ENCODE data around the gene NFE2L2. TPM values are rescaled to one million over a fixed set of nuclear protein-coding genes. Genes with fewer than 3 reads are reported as not detected.

NFE2L2 gene
- polyA plus RNA-seq, 1 of the 3 experiments (the other 2 are of a cell fraction): 40.9 TPM

DNA sequence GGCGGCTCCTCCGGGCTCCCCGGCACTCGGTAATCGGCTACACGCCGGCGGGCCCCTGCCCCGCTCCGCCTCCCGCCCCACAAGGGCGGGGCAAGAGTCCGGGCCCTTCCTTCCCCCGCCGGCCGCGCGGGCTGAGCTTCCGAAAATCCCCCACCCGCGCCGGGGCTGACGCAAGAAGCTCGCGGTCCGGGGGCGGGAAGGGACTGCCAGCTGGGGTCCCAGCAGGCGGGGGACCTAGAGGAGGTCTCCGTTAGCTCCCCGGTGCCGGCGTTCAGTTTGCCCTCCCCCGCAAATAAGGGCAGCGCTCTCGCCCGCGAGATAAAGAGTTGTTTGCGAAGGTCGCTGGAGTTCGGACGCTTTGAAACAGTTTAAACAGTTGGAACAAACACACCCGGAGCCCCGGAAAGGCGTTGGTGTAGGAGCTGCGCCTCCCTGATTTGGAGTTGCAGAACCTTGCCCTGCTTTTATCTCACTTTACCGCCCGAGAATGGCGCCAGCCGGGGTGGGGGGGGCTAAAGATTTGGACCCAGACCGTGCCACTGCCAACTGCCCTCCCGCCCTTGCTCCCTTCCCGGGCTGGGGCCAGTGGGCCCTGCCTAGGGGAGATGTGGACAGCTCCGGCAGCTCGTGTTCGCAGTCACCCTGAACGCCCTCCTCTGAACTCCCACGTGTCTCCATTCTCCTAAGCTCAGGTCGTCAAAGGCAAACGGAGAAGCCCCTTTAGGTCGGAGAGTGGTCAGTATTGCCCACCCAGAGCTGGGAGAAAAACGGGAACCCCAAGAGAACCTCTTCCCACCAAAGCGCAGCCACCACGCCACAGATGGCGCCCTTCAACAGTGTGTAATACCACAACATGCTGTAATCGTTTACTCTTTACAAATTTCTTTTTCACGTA, at the start of gene NFE2L2 (continued):
- TF ChIP-seq, protein P1, sequence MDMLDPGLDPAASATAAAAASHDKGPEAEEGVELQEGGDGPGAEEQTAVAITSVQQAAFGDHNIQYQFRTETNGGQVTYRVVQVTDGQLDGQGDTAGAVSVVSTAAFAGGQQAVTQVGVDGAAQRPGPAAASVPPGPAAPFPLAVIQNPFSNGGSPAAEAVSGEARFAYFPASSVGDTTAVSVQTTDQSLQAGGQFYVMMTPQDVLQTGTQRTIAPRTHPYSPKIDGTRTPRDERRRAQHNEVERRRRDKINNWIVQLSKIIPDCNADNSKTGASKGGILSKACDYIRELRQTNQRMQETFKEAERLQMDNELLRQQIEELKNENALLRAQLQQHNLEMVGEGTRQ (IDR thresholded peaks at IDR 0.05; ENCODE audit: borderline replicate concordance, low read depth, low read length): no peak
- no peak; the same call in 1 of the 2 replicates for TF ChIP-seq JUND (IDR thresholded peaks at IDR 0.05)
- peak; percentile 69 for TF ChIP-seq CHD2 (IDR thresholded peaks at IDR 0.05; ENCODE audit: low read length, partially characterized antibody)
- TF ChIP-seq MEF2A (IDR thresholded peaks at IDR 0.05; ENCODE audit: borderline replicate concordance, low read depth): no peak
- peak; percentile 23; the same call in 1 of the 2 replicates for TF ChIP-seq ELF1 (IDR thresholded peaks at IDR 0.05)
- peak; percentile 36; the same call in 1 of the 2 replicates for TF ChIP-seq TCF12 (IDR thresholded peaks at IDR 0.05)
- TF ChIP-seq RCOR1 (IDR thresholded peaks at IDR 0.05; ENCODE audit: low read length): no peak
- TF ChIP-seq FOSL2 (IDR thresholded peaks at IDR 0.05; ENCODE audit: borderline replicate concordance, low read depth): no peak
- peak; percentile 82; the same call in 1 of the 2 replicates for TF ChIP-seq MXI1 (IDR thresholded peaks at IDR 0.05; ENCODE audit: low read depth, low read length)
- no peak for TF ChIP-seq FOXM1 (IDR thresholded peaks at IDR 0.05; ENCODE audit: low read depth)
- no peak for TF ChIP-seq RFX5 (IDR thresholded peaks at IDR 0.05; ENCODE audit: low read length)
- TF ChIP-seq, protein P2, sequence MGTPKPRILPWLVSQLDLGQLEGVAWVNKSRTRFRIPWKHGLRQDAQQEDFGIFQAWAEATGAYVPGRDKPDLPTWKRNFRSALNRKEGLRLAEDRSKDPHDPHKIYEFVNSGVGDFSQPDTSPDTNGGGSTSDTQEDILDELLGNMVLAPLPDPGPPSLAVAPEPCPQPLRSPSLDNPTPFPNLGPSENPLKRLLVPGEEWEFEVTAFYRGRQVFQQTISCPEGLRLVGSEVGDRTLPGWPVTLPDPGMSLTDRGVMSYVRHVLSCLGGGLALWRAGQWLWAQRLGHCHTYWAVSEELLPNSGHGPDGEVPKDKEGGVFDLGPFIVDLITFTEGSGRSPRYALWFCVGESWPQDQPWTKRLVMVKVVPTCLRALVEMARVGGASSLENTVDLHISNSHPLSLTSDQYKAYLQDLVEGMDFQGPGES (IDR thresholded peaks at IDR 0.05; ENCODE audit: low read depth, low read length): no peak
- TF ChIP-seq EP300 (IDR thresholded peaks at IDR 0.05; ENCODE audit: borderline replicate concordance in 1 of 2, low read depth in 1 of 2, low read length in 1 of 2): peak in 1 of 2 experiments; percentile 31; a peak in 1 of 4 replicates

DNA sequence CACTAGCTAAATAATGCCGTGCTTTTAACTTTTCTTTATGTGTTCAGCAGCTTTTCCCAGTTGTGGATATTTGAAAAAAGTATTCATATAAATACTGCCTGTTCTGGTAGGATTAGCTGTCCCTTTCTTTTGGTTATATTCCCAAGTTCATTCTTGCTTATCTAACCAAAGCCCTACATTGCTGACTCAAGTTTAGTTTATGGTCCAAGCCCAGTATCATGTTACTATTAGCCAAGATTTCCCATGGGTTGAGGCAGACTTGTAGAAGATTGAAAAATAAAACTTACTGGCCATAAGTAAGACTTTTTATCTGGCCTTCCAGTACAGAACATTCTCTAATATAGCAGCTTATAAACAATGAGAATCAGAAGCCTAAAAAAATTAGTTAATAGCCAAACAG, 49.7 kb upstream of the NFE2L2 start:
- H3K36me3 ChIP-seq (replicated peaks in 1 of 2; ENCODE audit: control insufficient read depth in 1 of 2, insufficient read depth in 2 of 2, low read length in 1 of 2): no peaks in the 10 kb centered on the region
- peaks cover 5% of the 10 kb centered on the region for H3F3A ChIP-seq (replicated peaks; ENCODE audit: insufficient read depth)
- no peak overlapping the region for H3K4me2 ChIP-seq
- WGBS (ENCODE audit: low lambda C conversion rate): 100% methylated on average over 1 of the region's 1 CpG
- no peaks in the 10 kb centered on the region for H3K9me2 ChIP-seq
- TF ChIP-seq MXI1 (IDR thresholded peaks at IDR 0.05; ENCODE audit: low read depth, low read length) (no peak), RCOR1 (IDR thresholded peaks at IDR 0.05; ENCODE audit: low read length) (no peak), NRF1 (IDR thresholded peaks at IDR 0.05; ENCODE audit: low read depth, low read length) (no peak), ELF1 (IDR thresholded peaks at IDR 0.05) (no peak), RAD21 (IDR thresholded peaks at IDR 0.05; ENCODE audit: low read length) (no peak), MEF2A (IDR thresholded peaks at IDR 0.05; ENCODE audit: borderline replicate concordance, low read depth) (no peak), EZH2phosphoT487 (IDR thresholded peaks at IDR 0.05; ENCODE audit: borderline replicate concordance, low read depth) (no peak), JUND (IDR thresholded peaks at IDR 0.05) (no peak), FOXM1 (IDR thresholded peaks at IDR 0.05; ENCODE audit: low read depth) (no peak), YY1 (IDR thresholded peaks at IDR 0.05; ENCODE audit: low read depth) (no peak), GATA2 (CRISPR knock-in tag; IDR thresholded peaks at IDR 0.05) (no peak), CHD2 (IDR thresholded peaks at IDR 0.05; ENCODE audit: low read length, partially characterized antibody) (no peak), SIN3A (IDR thresholded peaks at IDR 0.05; ENCODE audit: borderline replicate concordance, low read depth, low read length) (no peak), POLR2AphosphoS5 (IDR thresholded peaks at IDR 0.05; ENCODE audit: low read depth, low read length) (no peak)
- TF ChIP-seq, protein P3, sequence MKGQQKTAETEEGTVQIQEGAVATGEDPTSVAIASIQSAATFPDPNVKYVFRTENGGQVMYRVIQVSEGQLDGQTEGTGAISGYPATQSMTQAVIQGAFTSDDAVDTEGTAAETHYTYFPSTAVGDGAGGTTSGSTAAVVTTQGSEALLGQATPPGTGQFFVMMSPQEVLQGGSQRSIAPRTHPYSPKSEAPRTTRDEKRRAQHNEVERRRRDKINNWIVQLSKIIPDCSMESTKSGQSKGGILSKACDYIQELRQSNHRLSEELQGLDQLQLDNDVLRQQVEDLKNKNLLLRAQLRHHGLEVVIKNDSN (IDR thresholded peaks at IDR 0.05; ENCODE audit: borderline replicate concordance, low read depth): no peak
- TF ChIP-seq, protein P4, sequence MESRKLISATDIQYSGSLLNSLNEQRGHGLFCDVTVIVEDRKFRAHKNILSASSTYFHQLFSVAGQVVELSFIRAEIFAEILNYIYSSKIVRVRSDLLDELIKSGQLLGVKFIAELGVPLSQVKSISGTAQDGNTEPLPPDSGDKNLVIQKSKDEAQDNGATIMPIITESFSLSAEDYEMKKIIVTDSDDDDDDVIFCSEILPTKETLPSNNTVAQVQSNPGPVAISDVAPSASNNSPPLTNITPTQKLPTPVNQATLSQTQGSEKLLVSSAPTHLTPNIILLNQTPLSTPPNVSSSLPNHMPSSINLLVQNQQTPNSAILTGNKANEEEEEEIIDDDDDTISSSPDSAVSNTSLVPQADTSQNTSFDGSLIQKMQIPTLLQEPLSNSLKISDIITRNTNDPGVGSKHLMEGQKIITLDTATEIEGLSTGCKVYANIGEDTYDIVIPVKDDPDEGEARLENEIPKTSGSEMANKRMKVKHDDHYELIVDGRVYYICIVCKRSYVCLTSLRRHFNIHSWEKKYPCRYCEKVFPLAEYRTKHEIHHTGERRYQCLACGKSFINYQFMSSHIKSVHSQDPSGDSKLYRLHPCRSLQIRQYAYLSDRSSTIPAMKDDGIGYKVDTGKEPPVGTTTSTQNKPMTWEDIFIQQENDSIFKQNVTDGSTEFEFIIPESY (IDR thresholded peaks at IDR 0.05; ENCODE audit: borderline replicate concordance, low read depth): no peak
- no peak overlapping the region for H3K9ac ChIP-seq
- no peak overlapping the region for H3K4me3 ChIP-seq (ENCODE audit: low read depth in 2 of 2, low read length in 1 of 2)
- CTCF ChIA-PET: interaction anchor here (0.8 to 2.6 kb wide), 7 partner anchors 14 to 153 kb away, joined by 3 to 7 read pairs (median 4); partner anchors contain the start of gene NFE2L2
- H4K20me1 ChIP-seq (ENCODE audit: insufficient read depth): no peaks in the 10 kb centered on the region
- H3K27me3 ChIP-seq (ENCODE audit: insufficient read depth): no peaks in the 10 kb centered on the region
- POLR2A ChIA-PET: no interaction called here
- H3K27ac ChIP-seq (ENCODE audit: low read depth in 2 of 2, low read length in 1 of 2): peak overlapping the region in 1 of 2 experiments; percentile 24; a peak in 1 of 4 replicates
- no peak overlapping the region for H2AFZ ChIP-seq (ENCODE audit: low read depth)
- H3K79me2 ChIP-seq (ENCODE audit: insufficient read depth): no peaks in the 10 kb centered on the region
- H3K9me3 ChIP-seq: no peaks in the 10 kb centered on the region
- 0 out of 4 replicates have a peak, but pooled peaks cover 0 to 11% of the 10 kb centered on the region in 2 experiments for H3K4me1 ChIP-seq (ENCODE audit: control insufficient read depth in 1 of 2, insufficient read depth in 2 of 2, low read depth in 1 of 2, low read length in 1 of 2)
- no peak for DNase-seq
